Prostate gland (tissue), 2 donors: ENCODE measurements around the gene VPS26B. TPM values are rescaled to one million over a fixed set of nuclear protein-coding genes. Genes with fewer than 3 reads are reported as not detected.
"Not testable (repeated sequence)": the region's sequence is repeated elsewhere in the genome, so short reads cannot be mapped to it uniquely, and the experiment has no call there.

Experiments used
- DNase-seq: peaks from one replicate; pipeline ENCODE4 v3.0.0-alpha.2; 2019; ENCODE audit warnings: low spot score
- H3K27ac ChIP-seq, 2 donors: fragments of 200-600 bp; sonication (generic); 2 replicates each; pipeline ENCODE4 v1.5.1; 2017 to 2019
- H3K27me3 ChIP-seq: fragments of 200-600 bp; sonication (generic); replicated peaks from 2 replicates; pipeline ENCODE4 v1.5.1; 2019; ENCODE audit not compliant: insufficient read depth
- H3K36me3 ChIP-seq, 2 donors: fragments of 200-600 bp; sonication (generic); 1 replicate in 1 of 2; 2 replicates in 1 of 2; pipeline versions ENCODE4 v1.5.1 to v1.8.1; 2017 to 2019
- H3K4me1 ChIP-seq: fragments of 200-600 bp; sonication (generic); replicated peaks from 2 replicates; pipeline ENCODE4 v1.5.1; 2019
- H3K4me3 ChIP-seq, 2 donors: fragments of 200-600 bp; sonication (generic); 2 replicates each; pipeline ENCODE4 v1.5.1; 2017 to 2019
- H3K9me3 ChIP-seq: fragments of 200-600 bp; sonication (generic); 2 replicates; pipeline ENCODE4 v1.5.1; 2017
- CTCF ChIP-seq, 4 experiments: fragments of 200-600 bp in 2 of 4; fragments of 450-650 bp in 2 of 4; sonication (generic) in 2 of 4; IDR thresholded peaks; 1 replicate in 3 of 4; 2 replicates in 1 of 4; pipeline ENCODE4 v1.5.1; 2016 to 2019; ENCODE audit warnings: antibody characterized with exemption in 4 of 4, mild to moderate bottlenecking in 2 of 4, moderate library complexity in 2 of 4
- POLR2A ChIP-seq: fragments of 450-650 bp; IDR thresholded peaks from one replicate; pipeline ENCODE4 v1.6.1; 2016; ENCODE audit warnings: antibody characterized with exemption, mild to moderate bottlenecking
- POLR2AphosphoS5 ChIP-seq: sonication (generic); formaldehyde crosslinking; IDR thresholded peaks from one replicate; pipeline ENCODE4 v1.6.1; 2017; ENCODE audit warnings: antibody characterized with exemption
- WGBS: methylation state at CpG from one replicate; pipeline ENCODE4 v1.1.5; 2018; 5-methylcytosine and 5-hydroxymethylcytosine counted together
- intact Hi-C: fragments of 100-400 bp; cut with DNase I; formaldehyde crosslinking; loops from one replicate; pipeline ENCODE4 v1.14.2; 2022
- total RNA-seq, 2 donors: library from RNA; depleted of rRNA; stranded (reverse); fragments of >200 nt; gene quantifications; one replicate each; pipeline ENCODE4 v1.1.0, GENCODE V29; 2016

VPS26B gene
- total RNA-seq, 2 donors from 2014 or later: 67.6 to 80.8 TPM

GRCh38 chr11:134275534-134276395, 51.3 kb downstream of the VPS26B start, which contains the start of gene GLB1L3:
Gene GLB1L3 (plus strand): TSS chr11:134276379. CDS start chr11:134276741, 362 bp downstream.
- TF ChIP-seq POLR2A: no peak
- TF ChIP-seq CTCF (IDR thresholded peaks at IDR 0.05): peak in 1 of 4 experiments; percentile 19
- peak; percentile 35 for TF ChIP-seq POLR2AphosphoS5
- intact Hi-C loops: no loop called here
- no peaks in the 10 kb centered on the region for H3K4me1 ChIP-seq
- WGBS: 2% methylated on average over 61 of the region's 68 CpGs
- peak; percentile 32 for DNase-seq
- no peaks in the 10 kb centered on the region for H3K27me3 ChIP-seq
- H3K36me3 ChIP-seq: no peaks in the 10 kb centered on the region
- H3K4me3 ChIP-seq: peak within 1 kb of the TSS; percentile 42
- no peaks in the 10 kb centered on the region for H3K9me3 ChIP-seq
- H3K27ac ChIP-seq: peak within 1 kb of the TSS; percentile 66 to 86

- no peaks in the 10 kb centered on the region for H3K27me3 ChIP-seq
- WGBS: 1% methylated on average over 73 of the region's 88 CpGs
- TF ChIP-seq POLR2AphosphoS5 (no peak), CTCF (IDR thresholded peaks at IDR 0.05) (no peak), POLR2A (no peak)
- H3K4me3 ChIP-seq: peak overlapping the region; percentile 42
- no peaks in the 10 kb centered on the region for H3K4me1 ChIP-seq
- DNase-seq: no peak
- H3K9me3 ChIP-seq: no peaks in the 10 kb centered on the region
- H3K36me3 ChIP-seq: no peaks in the 10 kb centered on the region
- intact Hi-C loops: no loop called here
- peak overlapping the region; percentile 66 to 86 for H3K27ac ChIP-seq
These were observed 52.1 kb downstream of the VPS26B start for GRCh38 chr11:134276396-134277182.

- Histone ChIP-seq H3K9me3 (no peaks in the 10 kb centered on the region), H3K36me3 (no peaks in the 10 kb centered on the region), H3K27ac (peak overlapping the region; percentile 66 to 86), H3K27me3 (no peaks in the 10 kb centered on the region), H3K4me3 (peak overlapping the region; percentile 42), H3K4me1 (no peaks in the 10 kb centered on the region)
- WGBS: 25% methylated on average over 36 of the region's 36 CpGs
- intact Hi-C loops: no loop called here
- DNase-seq: no peak
- no peak for TF ChIP-seq CTCF (IDR thresholded peaks at IDR 0.05)
- no peak for TF ChIP-seq POLR2AphosphoS5
- no peak for TF ChIP-seq POLR2A
These were observed 52.9 kb downstream of the VPS26B start for GRCh38 chr11:134277183-134278001.

- TF ChIP-seq CTCF (IDR thresholded peaks at IDR 0.05) (no peak), POLR2A (no peak)
- Histone ChIP-seq H3K4me3 (no peak overlapping the region), H3K36me3 (no peaks in the 10 kb centered on the region), H3K27me3 (no peaks in the 10 kb centered on the region), H3K9me3 (no peaks in the 10 kb centered on the region), H3K27ac (no peak overlapping the region), H3K4me1 (no peaks in the 10 kb centered on the region)
- WGBS: 94% methylated on average over 4 of the region's 4 CpGs
- DNase-seq: no peak
- intact Hi-C loops: no loop called here
These were observed 53.9 kb downstream of the VPS26B start for GRCh38 chr11:134278356-134278755.

GRCh38 chr11:134281635-134282034, 57.2 kb downstream of the VPS26B start:
- H3K27ac ChIP-seq, H3K4me3 ChIP-seq, DNase-seq, intact Hi-C loops, H3K9me3 ChIP-seq, H3K4me1 ChIP-seq, H3K36me3 ChIP-seq, H3K27me3 ChIP-seq: not testable (repeated sequence)
- WGBS: 80% methylated on average over 11 of the region's 17 CpGs
